ENCODE data around the gene VAT1L.

Gene VAT1L

DNA sequence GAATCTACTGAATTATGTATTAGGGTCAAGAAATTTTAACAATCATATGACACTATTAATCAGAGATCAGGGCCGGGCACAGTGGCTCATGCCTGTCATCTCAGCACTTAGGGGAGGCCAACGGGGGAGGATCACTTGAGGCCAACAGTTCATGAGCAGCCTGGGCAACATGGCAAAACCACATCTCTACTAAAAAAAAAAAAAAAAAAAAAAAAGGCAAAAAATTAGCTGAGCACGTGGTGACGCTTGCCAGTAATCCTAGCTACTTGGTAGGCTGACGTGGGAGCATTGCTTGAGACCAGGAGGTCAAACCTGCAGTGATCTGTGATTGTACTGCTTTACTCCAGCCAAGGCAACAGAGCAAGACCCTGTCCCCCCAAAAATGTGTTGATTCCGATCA, 181.5 kb downstream of the VAT1L start:
- Histone ChIP-seq H3K36me3 (ENCODE audit: low read depth) (no peaks in the 10 kb centered on the region), H3K27ac (ENCODE audit: poor library complexity, severe bottlenecking) (no peak overlapping the region), H3K4me3 (ENCODE audit: severe bottlenecking) (no peak overlapping the region), H3K4me1 (ENCODE audit: insufficient read depth, poor library complexity, severe bottlenecking) (no peaks in the 10 kb centered on the region), H3K27me3 (ENCODE audit: insufficient read depth, poor library complexity, severe bottlenecking) (peaks cover 21% of the 10 kb centered on the region), H3K9me3 (ENCODE audit: severe bottlenecking) (no peaks in the 10 kb centered on the region)
- DNase-seq (ENCODE audit: low spot score) (no peak), ATAC-seq (ENCODE audit: low read depth) (no peak)
- TF ChIP-seq, protein P1, sequence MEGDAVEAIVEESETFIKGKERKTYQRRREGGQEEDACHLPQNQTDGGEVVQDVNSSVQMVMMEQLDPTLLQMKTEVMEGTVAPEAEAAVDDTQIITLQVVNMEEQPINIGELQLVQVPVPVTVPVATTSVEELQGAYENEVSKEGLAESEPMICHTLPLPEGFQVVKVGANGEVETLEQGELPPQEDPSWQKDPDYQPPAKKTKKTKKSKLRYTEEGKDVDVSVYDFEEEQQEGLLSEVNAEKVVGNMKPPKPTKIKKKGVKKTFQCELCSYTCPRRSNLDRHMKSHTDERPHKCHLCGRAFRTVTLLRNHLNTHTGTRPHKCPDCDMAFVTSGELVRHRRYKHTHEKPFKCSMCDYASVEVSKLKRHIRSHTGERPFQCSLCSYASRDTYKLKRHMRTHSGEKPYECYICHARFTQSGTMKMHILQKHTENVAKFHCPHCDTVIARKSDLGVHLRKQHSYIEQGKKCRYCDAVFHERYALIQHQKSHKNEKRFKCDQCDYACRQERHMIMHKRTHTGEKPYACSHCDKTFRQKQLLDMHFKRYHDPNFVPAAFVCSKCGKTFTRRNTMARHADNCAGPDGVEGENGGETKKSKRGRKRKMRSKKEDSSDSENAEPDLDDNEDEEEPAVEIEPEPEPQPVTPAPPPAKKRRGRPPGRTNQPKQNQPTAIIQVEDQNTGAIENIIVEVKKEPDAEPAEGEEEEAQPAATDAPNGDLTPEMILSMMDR (IDR thresholded peaks at IDR 0.05; ENCODE audit: poor library complexity, severe bottlenecking): no peak

DNA sequence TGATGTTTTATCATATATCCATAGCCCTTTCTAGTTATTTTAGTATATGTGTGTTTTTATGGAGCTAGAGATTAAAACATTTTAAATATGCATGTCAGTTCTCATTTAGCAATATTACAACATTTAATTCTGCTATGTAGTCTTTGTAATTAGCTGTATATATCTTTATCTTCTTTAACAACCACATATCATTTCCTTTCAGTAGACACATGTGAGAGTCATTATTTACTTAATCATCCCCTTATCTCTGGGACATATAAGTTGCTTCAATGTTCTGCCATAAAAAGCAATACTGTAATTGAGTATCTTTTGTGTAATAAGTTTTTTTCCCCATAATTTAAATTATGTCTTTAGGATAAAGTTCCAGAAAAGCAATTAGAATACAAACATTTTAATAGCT, 182.0 kb downstream of the VAT1L start:
- H3K4me3 ChIP-seq (ENCODE audit: severe bottlenecking): no peak overlapping the region
- peaks cover 16% of the 10 kb centered on the region for H3K27me3 ChIP-seq (ENCODE audit: insufficient read depth, poor library complexity, severe bottlenecking)
- TF ChIP-seq, protein P1 (IDR thresholded peaks at IDR 0.05; ENCODE audit: poor library complexity, severe bottlenecking): no peak
- no peaks in the 10 kb centered on the region for H3K4me1 ChIP-seq (ENCODE audit: insufficient read depth, poor library complexity, severe bottlenecking)
- no peaks in the 10 kb centered on the region for H3K9me3 ChIP-seq (ENCODE audit: severe bottlenecking)
- DNase-seq (ENCODE audit: low spot score) (no peak), ATAC-seq (ENCODE audit: low read depth) (no peak)
- H3K36me3 ChIP-seq (ENCODE audit: low read depth): no peaks in the 10 kb centered on the region
- no peak overlapping the region for H3K27ac ChIP-seq (ENCODE audit: poor library complexity, severe bottlenecking)

- Histone ChIP-seq H3K27me3 (ENCODE audit: insufficient read depth, poor library complexity, severe bottlenecking) (peaks cover 6% of the 10 kb centered on the region), H3K36me3 (ENCODE audit: low read depth) (no peaks in the 10 kb centered on the region), H3K4me3 (ENCODE audit: severe bottlenecking) (no peak overlapping the region), H3K27ac (ENCODE audit: poor library complexity, severe bottlenecking) (no peak overlapping the region), H3K9me3 (ENCODE audit: severe bottlenecking) (no peaks in the 10 kb centered on the region), H3K4me1 (ENCODE audit: insufficient read depth, poor library complexity, severe bottlenecking) (no peaks in the 10 kb centered on the region)
- TF ChIP-seq, protein P1 (IDR thresholded peaks at IDR 0.05; ENCODE audit: poor library complexity, severe bottlenecking): peak; percentile 77
- DNase-seq (ENCODE audit: low spot score) (peak; percentile 67), ATAC-seq (ENCODE audit: low read depth) (peak; percentile 79; the same call in 2 of the 3 replicates)
These were observed 183.1 kb downstream of the VAT1L start for GRCh38 chr16:77971306-77972061.

DNA sequence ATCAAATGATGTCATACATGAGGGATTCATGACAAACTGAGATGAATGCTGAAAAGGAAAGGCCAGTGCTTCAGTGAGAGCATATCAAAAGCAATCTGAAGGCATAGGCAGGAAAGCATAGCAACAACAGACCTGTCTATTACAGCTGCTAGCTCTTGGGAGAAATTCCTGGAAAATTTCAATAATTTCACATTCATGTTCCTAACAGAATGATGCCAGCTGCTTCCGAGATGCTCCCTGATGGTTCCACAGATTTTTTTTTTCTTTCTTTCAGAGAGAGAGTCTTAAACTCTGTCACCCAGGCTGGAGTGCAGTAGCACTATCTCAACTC, 183.7 kb downstream of the VAT1L start:
- TF ChIP-seq, protein P1 (IDR thresholded peaks at IDR 0.05; ENCODE audit: poor library complexity, severe bottlenecking): no peak
- no peaks in the 10 kb centered on the region for H3K9me3 ChIP-seq (ENCODE audit: severe bottlenecking)
- peaks cover 6% of the 10 kb centered on the region for H3K27me3 ChIP-seq (ENCODE audit: insufficient read depth, poor library complexity, severe bottlenecking)
- no peak for DNase-seq (ENCODE audit: low spot score)
- no peaks in the 10 kb centered on the region for H3K36me3 ChIP-seq (ENCODE audit: low read depth)
- H3K4me1 ChIP-seq (ENCODE audit: insufficient read depth, poor library complexity, severe bottlenecking): no peaks in the 10 kb centered on the region
- ATAC-seq (ENCODE audit: low read depth): no peak
- no peak overlapping the region for H3K4me3 ChIP-seq (ENCODE audit: severe bottlenecking)
- no peak overlapping the region for H3K27ac ChIP-seq (ENCODE audit: poor library complexity, severe bottlenecking)

- ATAC-seq (ENCODE audit: low read depth): peak; percentile 64; the same call in 2 of the 3 replicates
- H3K27me3 ChIP-seq (ENCODE audit: insufficient read depth, poor library complexity, severe bottlenecking): peaks cover 9% of the 10 kb centered on the region
- TF ChIP-seq, protein P1 (IDR thresholded peaks at IDR 0.05; ENCODE audit: poor library complexity, severe bottlenecking): no peak
- no peak overlapping the region for H3K27ac ChIP-seq (ENCODE audit: poor library complexity, severe bottlenecking)
- no peaks in the 10 kb centered on the region for H3K9me3 ChIP-seq (ENCODE audit: severe bottlenecking)
- DNase-seq (ENCODE audit: low spot score): no peak
- no peaks in the 10 kb centered on the region for H3K4me1 ChIP-seq (ENCODE audit: insufficient read depth, poor library complexity, severe bottlenecking)
- H3K4me3 ChIP-seq (ENCODE audit: severe bottlenecking): no peak overlapping the region
- no peaks in the 10 kb centered on the region for H3K36me3 ChIP-seq (ENCODE audit: low read depth)
These were observed 186.5 kb downstream of the VAT1L start for GRCh38 chr16:77974883-77975282.

Data from RWPE2 (cell line).